CD4-positive, alpha-beta T cell (primary cell): ENCODE measurements around the gene MKKS. TPM values are rescaled to one million over a fixed set of nuclear protein-coding genes. Genes with fewer than 3 reads are reported as not detected.

ENCODE experiments used
- ATAC-seq: fragments of 200-7000 bp; cut with Tn5 transposase; one replicate; pipeline ENCODE4 v1.10.0; 2022; ENCODE audit warnings: mild to moderate bottlenecking; ENCODE audit not compliant: poor library complexity
- CTCF ChIA-PET: fragments of 350-600 bp; sonication (Branson Sonifier 250); formaldehyde crosslinking; loops from one replicate; lab custom pipeline; 2021; ENCODE audit warnings: antibody characterized with exemption, inconsistent platforms; lab: Charles Lee
- POLR2A ChIA-PET: fragments of 350-600 bp; sonication (Branson Sonifier 250); formaldehyde crosslinking; loops from one replicate; lab custom pipeline; 2021; ENCODE audit warnings: antibody characterized with exemption, inconsistent platforms; lab: Charles Lee
- DNase-seq, 14 experiments: peaks; one replicate each; pipeline ENCODE4 v3.0.0-alpha.2; 2013 to 2020; ENCODE audit warnings: mixed read lengths in 2 of 14
- H3K27ac ChIP-seq, 2 donors: one replicate each; pipeline versions ENCODE4 v1.5.1 to v1.7.0; 2013; ENCODE audit warnings: low read length in 2 of 2, low read depth in 1 of 2, mild to moderate bottlenecking in 1 of 2
- H3K27me3 ChIP-seq, 2 experiments: 1 replicate in 1 of 2; 2 replicates in 1 of 2; pipeline versions ENCODE4 v1.6.1 to v1.7.0; 2013; ENCODE audit warnings: low read length in 2 of 2, control low read depth in 1 of 2, mild to moderate bottlenecking in 1 of 2, moderate library complexity in 1 of 2; ENCODE audit not compliant: insufficient read depth in 2 of 2, control insufficient read depth in 1 of 2
- H3K36me3 ChIP-seq: one replicate; pipeline ENCODE4 v1.6.1; 2013; ENCODE audit warnings: low read length, control low read depth; ENCODE audit not compliant: insufficient read depth
- H3K4me1 ChIP-seq: one replicate; pipeline ENCODE4 v1.6.1; 2013; ENCODE audit warnings: low read length, control low read depth; ENCODE audit not compliant: insufficient read depth
- H3K4me3 ChIP-seq: one replicate; pipeline ENCODE4 v1.5.1; 2013; ENCODE audit warnings: mild to moderate bottlenecking, low read length, moderate library complexity
- H3K9me3 ChIP-seq, 2 experiments: 1 replicate in 1 of 2; 2 replicates in 1 of 2; pipeline versions ENCODE4 v1.6.1 to v1.7.0; 2013; ENCODE audit warnings: low read length in 2 of 2, mild to moderate bottlenecking in 2 of 2, control low read depth in 1 of 2, moderate library complexity in 1 of 2; ENCODE audit not compliant: control insufficient read depth in 1 of 2, insufficient read depth in 1 of 2
- H3K27ac Mint-ChIP-seq: one replicate; pipeline ENCODE4 v1.8.0; 2020; ENCODE audit warnings: mixed read lengths
- H3K27me3 Mint-ChIP-seq: one replicate; pipeline ENCODE4 v1.8.0; 2021; ENCODE audit warnings: mixed read lengths
- H3K36me3 Mint-ChIP-seq: one replicate; pipeline ENCODE4 v1.8.0; 2021; ENCODE audit warnings: low read depth, mixed read lengths
- H3K4me1 Mint-ChIP-seq: one replicate; pipeline ENCODE4 v1.8.0; 2021; ENCODE audit warnings: low read depth, mixed read lengths
- H3K4me3 Mint-ChIP-seq: one replicate; pipeline ENCODE4 v1.8.0; 2020; ENCODE audit warnings: mild to moderate bottlenecking, mixed read lengths
- H3K9me3 Mint-ChIP-seq: one replicate; pipeline ENCODE4 v1.8.0; 2020; ENCODE audit warnings: mixed read lengths
- CTCF ChIP-seq: fragments of 200-600 bp; IDR thresholded peaks from one replicate; pipeline ENCODE4 v1.8.0; 2022; ENCODE audit warnings: antibody characterized with exemption, mild to moderate bottlenecking
- intact Hi-C, 2 experiments: fragments of 100-400 bp; cut with DNase I in 1 of 2; cut with micrococcal nuclease in 1 of 2; formaldehyde crosslinking; loops; one replicate each; pipeline versions ENCODE4 v1.15.1 to v1.9.0; 2023 to 2025; cut with DNase I, micrococcal nuclease
- total RNA-seq, 174 experiments: library from RNA in 2 of 174; stranded (reverse) in 2 of 174; gene quantifications; one replicate each; pipeline ENCODE4 v1.2.3 and lab custom pipeline; 2021 to 2026

The MKKS gene
- total RNA-seq, 2 experiments from 2014 or later, result 0.66 to 0.78 TPM

GRCh38 chr20:10470276-10470675 lies 36.3 kb upstream of the MKKS start:
- Mint-ChIP-seq H3K27ac (no peak overlapping the region), H3K4me3 (no peak overlapping the region), H3K27me3 (no peaks in the 10 kb centered on the region), H3K4me1 (peaks cover 13% of the 10 kb centered on the region), H3K9me3 (no peaks in the 10 kb centered on the region), H3K36me3 (peaks cover 5% of the 10 kb centered on the region)
- DNase-seq (peak in 2 of 14 experiments; percentile 19 to 30), ATAC-seq (no peak)
- POLR2A ChIA-PET, result no interaction called here
- CTCF ChIA-PET, result no interaction called here
- TF ChIP-seq CTCF, result no peak
- Histone ChIP-seq H3K27ac (no peak overlapping the region), H3K27me3 (no peaks in the 10 kb centered on the region), H3K9me3 (no peaks in the 10 kb centered on the region), H3K4me3 (no peak overlapping the region), H3K36me3 (no peaks in the 10 kb centered on the region), H3K4me1 (peaks cover 6% of the 10 kb centered on the region)
- intact Hi-C loops, result loop anchor here in 1 of 2 experiments (10.0 kb wide), 1 partner anchor 735 kb away; no protein-coding TSS in a partner anchor

GRCh38 chr20:10469599-10469998 lies 35.6 kb upstream of the MKKS start:
- no peak overlapping the region for H3K27ac Mint-ChIP-seq
- ChIA-PET POLR2A (no interaction called here), CTCF (no interaction called here)
- H3K4me1 Mint-ChIP-seq, result peaks cover 7% of the 10 kb centered on the region
- no peaks in the 10 kb centered on the region for H3K36me3 ChIP-seq
- H3K27ac ChIP-seq, result no peak overlapping the region
- no peak overlapping the region for H3K4me3 Mint-ChIP-seq
- intact Hi-C loops, result loop anchor here in 1 of 2 experiments (5.0 kb wide), 1 partner anchor 53 kb away; no protein-coding TSS in a partner anchor
- H3K4me1 ChIP-seq, result peaks cover under 1% of the 10 kb centered on the region
- peak in 4 of 14 experiments; percentile 12 to 58 (median 52) for DNase-seq
- peaks cover 5% of the 10 kb centered on the region for H3K36me3 Mint-ChIP-seq
- H3K27me3 ChIP-seq, result no peaks in the 10 kb centered on the region
- H3K27me3 Mint-ChIP-seq, result no peaks in the 10 kb centered on the region
- no peaks in the 10 kb centered on the region for H3K9me3 ChIP-seq
- peak; percentile 28 for TF ChIP-seq CTCF
- no peak for ATAC-seq
- H3K4me3 ChIP-seq, result no peak overlapping the region
- no peaks in the 10 kb centered on the region for H3K9me3 Mint-ChIP-seq

- peaks cover 5% of the 10 kb centered on the region for H3K36me3 Mint-ChIP-seq
- H3K36me3 ChIP-seq, result no peaks in the 10 kb centered on the region
- ATAC-seq (no peak), DNase-seq (no peak)
- H3K27ac ChIP-seq, result no peak overlapping the region
- no peaks in the 10 kb centered on the region for H3K9me3 Mint-ChIP-seq
- intact Hi-C loops, result loop anchor here in 1 of 2 experiments (5.0 kb wide), 1 partner anchor 53 kb away; no protein-coding TSS in a partner anchor
- H3K27me3 ChIP-seq, result no peaks in the 10 kb centered on the region
- no peak for TF ChIP-seq CTCF
- ChIA-PET CTCF (no interaction called here), POLR2A (no interaction called here)
- H3K4me1 ChIP-seq, result no peaks in the 10 kb centered on the region
- H3K4me1 Mint-ChIP-seq, result peaks cover 7% of the 10 kb centered on the region
- H3K4me3 Mint-ChIP-seq, result no peak overlapping the region
- no peaks in the 10 kb centered on the region for H3K9me3 ChIP-seq
- no peak overlapping the region for H3K27ac Mint-ChIP-seq
- H3K4me3 ChIP-seq, result no peak overlapping the region
- no peaks in the 10 kb centered on the region for H3K27me3 Mint-ChIP-seq
Observed at GRCh38 chr20:10469056-10469455, 35.0 kb upstream of the MKKS start.
